Left ventricle myocardium superior (tissue), 1 donor: Measurements from ENCODE around the gene COL13A1. TPM values are rescaled to one million over a fixed set of nuclear protein-coding genes. Genes with fewer than 3 reads are reported as not detected.

Experiments
- ATAC-seq: fragments of 200-7000 bp; cut with Tn5 transposase; one replicate; pipeline ENCODE4 v1.9.1; 2020; ENCODE audit warnings: mild to moderate bottlenecking, moderate library complexity
- DNase-seq: peaks from one replicate; pipeline ENCODE4 v3.0.0-alpha.2; 2020
- intact Hi-C: fragments of 100-400 bp; cut with micrococcal nuclease; formaldehyde crosslinking; loops from one replicate; pipeline ENCODE4 v1.11.0; 2022
- total RNA-seq: library from RNA; stranded (reverse); fragmentation: NEBNext Ultra II Directional; extraction: Animal tissue kit (Norgen Biotek cat#: 25700); gene quantifications from one replicate; pipeline ENCODE4 v1.2.1, GENCODE V29; 2021
- donor health status: DM: no; HTN: yes; CAD: no; lungs with severe emphysema.

The COL13A1 gene
- total RNA-seq, 1 donor from 2014 or later: 1.0 TPM

- ATAC-seq: no peak
- intact Hi-C loops: no loop called here
- DNase-seq: no peak
Measured at GRCh38 chr10:69787681-69788080, 14.0 kb upstream of the COL13A1 start.

GRCh38 chr10:69789164-69789576, 12.5 kb upstream of the COL13A1 start:
- no peak for DNase-seq
- intact Hi-C loops: no loop called here
- no peak for ATAC-seq

- ATAC-seq (no peak), DNase-seq (no peak)
- intact Hi-C loops: no loop called here
Measured at GRCh38 chr10:69791812-69792211, 9.9 kb upstream of the COL13A1 start.

GRCh38 chr10:69792341-69792740, 9.4 kb upstream of the COL13A1 start:
- intact Hi-C loops: no loop called here
- ATAC-seq (no peak), DNase-seq (peak; percentile 19)

DNA sequence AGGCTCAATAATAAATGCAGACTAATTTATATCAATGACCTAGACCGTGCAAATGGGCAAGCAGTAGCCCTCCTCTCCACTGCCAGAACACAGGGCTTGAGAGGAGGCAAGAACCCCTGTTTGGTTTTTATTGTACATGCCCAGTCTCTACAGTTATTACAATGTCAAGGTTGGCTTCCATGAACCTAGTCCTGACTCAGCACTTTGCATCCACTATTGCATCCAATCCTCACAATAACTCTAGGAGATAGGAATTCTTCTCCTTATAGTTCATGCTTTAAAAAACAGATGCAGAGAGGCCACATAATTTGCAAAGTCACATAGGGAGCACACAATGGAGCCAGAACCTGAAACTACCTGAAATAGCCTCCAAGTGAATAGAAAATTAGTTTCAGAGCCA, 7.0 kb upstream of the COL13A1 start:
- ATAC-seq (no peak), DNase-seq (no peak)
- intact Hi-C loops: no loop called here

DNA sequence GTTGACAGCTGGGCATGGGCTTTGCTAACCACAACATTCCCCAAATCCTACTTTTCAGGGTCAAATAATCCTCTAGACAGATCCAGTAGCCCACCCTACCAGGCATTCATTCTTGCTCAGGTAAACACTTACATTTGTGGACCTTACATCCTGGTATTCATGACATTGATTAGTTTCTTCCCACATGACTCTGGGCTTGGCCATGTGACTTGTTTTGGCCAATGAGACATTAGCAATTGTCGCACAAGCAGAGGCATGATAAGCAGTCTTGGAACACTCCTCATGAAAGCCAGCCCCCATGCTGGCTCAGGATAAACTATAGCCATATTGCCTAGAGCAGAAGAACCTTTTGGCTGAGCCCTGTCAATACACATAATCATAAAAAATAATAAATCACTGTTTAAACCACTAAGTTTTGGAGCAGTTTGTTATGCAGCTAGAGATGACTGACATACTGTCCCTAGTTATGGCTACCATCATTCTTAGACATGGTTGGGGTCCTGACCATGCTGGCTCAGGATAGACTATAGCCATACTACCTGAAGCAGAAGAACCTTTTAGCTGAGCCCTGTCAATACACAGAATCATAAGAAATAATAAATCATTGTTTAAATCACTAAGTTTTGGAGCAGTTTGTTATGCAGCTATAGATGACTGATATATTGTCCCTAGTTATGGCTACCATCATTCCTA, 6.3 kb upstream of the COL13A1 start:
- intact Hi-C loops: no loop called here
- ATAC-seq: no peak
- no peak for DNase-seq

GRCh38 chr10:69797959-69798358, 3.7 kb upstream of the COL13A1 start:
- intact Hi-C loops: no loop called here
- DNase-seq (no peak), ATAC-seq (no peak)

DNA sequence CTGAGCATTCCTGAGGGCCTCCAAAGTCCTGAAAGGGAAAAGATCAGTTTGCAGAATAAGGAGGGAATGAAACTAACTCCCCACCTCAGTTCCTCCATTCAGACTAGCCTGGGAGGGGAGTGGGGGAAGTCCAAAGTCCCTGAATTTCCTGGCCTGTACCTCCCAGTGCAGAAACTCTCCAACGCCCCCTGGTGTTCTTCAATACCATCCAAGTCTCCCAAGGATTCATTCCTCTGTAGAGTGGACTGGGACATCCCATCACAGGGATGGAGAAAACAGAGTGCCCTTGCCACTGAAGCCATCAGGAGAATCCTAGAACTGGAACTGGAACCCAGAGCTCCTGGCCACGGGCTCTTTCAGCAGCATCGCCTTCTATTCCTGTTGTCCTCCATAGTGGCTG, 1.6 kb upstream of the COL13A1 start:
- peak; percentile 48 for ATAC-seq
- intact Hi-C loops: loop anchor here (5.0 kb wide), 1 partner anchor 153 kb away; no protein-coding TSS in a partner anchor
- DNase-seq: no peak

DNA sequence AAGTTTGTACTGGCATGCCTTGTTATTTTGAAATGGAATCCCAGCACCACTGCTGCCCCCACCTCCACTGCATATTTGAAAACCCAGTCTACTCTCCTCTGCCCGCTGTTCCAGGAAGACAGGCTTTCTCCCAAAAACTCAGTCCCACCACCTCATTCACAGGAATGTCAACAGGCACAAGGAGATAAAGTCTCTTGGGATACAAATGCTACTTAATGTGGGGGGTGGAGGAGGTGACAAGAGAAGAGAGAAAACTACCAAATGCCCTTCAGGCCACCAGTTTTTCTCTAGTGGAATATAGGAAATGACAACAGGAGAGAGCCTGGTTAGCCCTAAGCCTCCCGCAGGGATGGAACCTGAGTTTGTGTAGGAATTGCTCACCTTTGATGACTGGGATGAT, 1.0 kb upstream of the COL13A1 start:
- no peak for ATAC-seq
- intact Hi-C loops: loop anchor here (5.0 kb wide), 1 partner anchor 153 kb away; no protein-coding TSS in a partner anchor

DNA sequence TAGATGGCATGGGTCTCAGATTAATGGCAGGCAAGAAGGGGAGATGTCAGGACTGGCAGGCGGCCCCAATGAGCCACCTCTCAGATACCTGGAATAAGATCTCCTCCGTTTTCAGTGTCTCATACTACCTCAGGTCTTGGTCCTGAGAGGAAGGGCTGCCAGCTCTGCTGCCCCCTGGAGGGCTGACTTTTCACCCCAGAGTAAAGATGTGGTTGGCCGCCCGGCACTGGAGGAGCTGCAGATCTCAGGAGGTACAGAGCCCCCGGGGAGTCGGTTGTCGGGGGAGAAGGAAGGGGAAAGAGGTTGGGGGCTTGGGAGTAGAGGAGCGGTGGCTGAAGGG, 642 bp upstream of the COL13A1 start:
- ATAC-seq (peak; percentile 73), DNase-seq (peak; percentile 73)
- intact Hi-C loops: loop anchor here (5.0 kb wide), 1 partner anchor 154 kb away; no protein-coding TSS in a partner anchor

More for the DNA sequence above, 1.0 kb upstream of the COL13A1 start:
- DNase-seq: no peak

GRCh38 chr10:69802424-69803161, 887 bp downstream of the COL13A1 start:
- intact Hi-C loops: loop anchor here (5.0 kb wide), 1 partner anchor 155 kb away; no protein-coding TSS in a partner anchor
- DNase-seq: peak; percentile 65
- ATAC-seq: peak; percentile 81

DNA sequence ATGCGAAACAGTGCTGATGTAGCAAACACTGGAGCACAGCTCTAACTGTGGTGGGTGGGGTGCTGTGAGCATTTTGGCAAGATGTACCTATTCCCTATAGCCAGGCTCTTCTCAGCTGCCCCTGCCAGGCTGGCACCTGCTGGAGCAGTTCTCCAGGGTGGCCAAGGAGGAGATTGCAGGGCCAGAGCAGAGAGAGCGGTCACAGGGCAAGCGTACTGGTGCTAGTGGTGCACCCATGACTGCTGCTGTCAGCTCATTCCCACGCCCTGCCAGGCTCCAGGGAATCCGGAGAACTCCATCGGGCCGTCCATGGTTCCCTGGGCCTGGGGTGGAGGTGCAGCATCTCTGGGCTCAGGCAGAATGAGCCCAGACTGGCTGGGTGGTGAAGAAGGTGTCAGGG, 2.1 kb downstream of the COL13A1 start:
- no peak for ATAC-seq
- DNase-seq: no peak
- intact Hi-C loops: loop anchor here (5.0 kb wide), 1 partner anchor 157 kb away; no protein-coding TSS in a partner anchor

- DNase-seq (no peak), ATAC-seq (no peak)
- intact Hi-C loops: loop anchor here (5.0 kb wide), 1 partner anchor 157 kb away; no protein-coding TSS in a partner anchor
Measured at GRCh38 chr10:69804775-69805174, 3.1 kb downstream of the COL13A1 start.

DNA sequence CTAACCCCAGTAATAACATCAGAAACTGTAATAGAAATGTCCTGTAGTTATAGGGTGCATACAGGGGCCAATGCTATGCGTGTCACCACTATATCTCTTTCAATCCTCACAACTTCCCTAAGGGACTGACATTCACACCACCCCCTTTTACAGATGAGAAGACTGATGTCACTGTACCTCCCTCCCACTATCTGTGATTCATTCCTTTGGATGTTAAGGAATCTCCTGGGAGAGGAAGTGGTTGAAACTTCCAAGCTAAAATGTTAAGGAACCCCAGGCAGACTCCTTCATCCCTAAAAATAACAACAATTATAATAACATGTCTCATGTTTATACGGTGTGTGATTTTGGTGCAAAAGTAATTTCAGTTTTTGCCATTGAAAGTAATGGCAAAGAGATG, 5.4 kb downstream of the COL13A1 start:
- DNase-seq (no peak), ATAC-seq (no peak)
- intact Hi-C loops: no loop called here

- intact Hi-C loops: no loop called here
- no peak for ATAC-seq
Measured at GRCh38 chr10:69807696-69808095, 6.0 kb downstream of the COL13A1 start.

DNA sequence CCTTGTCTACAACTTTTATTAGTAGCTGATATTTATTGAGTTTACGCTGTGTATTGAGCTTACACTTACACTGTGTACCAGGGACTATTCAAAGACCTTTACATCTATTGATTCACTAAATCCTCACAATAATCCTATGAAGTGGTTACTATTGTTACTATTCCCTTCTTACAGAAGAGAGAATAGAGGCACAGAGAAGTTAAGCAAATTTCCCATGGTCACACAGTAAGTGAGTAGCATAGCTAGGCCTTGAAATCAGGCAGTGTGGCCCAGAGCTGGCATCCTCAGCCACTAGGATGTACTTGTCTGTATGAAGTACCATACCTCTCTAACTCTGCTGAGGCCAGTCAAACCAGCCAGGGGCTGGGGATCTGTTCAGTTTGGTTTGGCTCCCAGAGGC, 7.6 kb downstream of the COL13A1 start:
- no peak for DNase-seq
- ATAC-seq: no peak
- intact Hi-C loops: no loop called here

More at GRCh38 chr10:69807696-69808095, 6.0 kb downstream of the COL13A1 start:
- DNase-seq: no peak

- intact Hi-C loops: no loop called here
- DNase-seq: no peak
- no peak for ATAC-seq
Measured at GRCh38 chr10:69810097-69810496, 8.4 kb downstream of the COL13A1 start.

DNA sequence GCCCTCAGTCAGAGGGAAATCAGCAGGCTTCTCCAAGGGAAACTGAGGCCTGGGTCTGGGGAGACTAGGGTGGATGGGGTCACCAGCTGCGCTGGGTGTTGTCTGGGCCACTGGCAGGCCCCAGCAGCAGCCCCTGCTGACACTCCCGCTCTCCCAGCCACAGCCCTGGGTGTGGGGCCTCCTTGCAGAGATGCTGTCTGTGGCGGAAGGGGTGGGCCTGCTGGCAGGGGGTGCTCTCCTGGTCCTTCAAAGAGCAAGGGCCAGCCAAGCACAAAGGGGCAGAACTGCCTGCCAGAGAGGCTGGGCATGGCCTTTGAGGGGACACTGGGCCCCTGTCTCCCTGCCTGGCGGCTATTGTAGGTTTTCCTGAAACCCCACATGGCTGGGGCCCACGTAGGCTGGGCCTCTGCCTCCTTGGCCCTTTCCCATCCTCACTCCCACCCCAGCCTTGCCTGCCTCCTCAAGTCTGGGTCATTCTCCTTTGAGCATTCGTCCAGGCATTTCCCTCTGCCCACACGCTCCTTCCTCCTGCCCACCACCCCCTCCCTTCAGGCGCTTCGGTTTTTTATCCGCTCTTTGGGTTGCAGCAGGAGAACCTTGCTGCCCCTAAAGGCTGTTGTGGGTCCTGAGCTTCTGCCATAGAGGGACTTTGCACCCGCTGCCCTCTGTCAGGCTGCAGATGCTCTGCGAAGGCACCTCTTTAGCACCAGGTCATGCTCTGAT, 9.1 kb downstream of the COL13A1 start:
- ATAC-seq: no peak
- intact Hi-C loops: no loop called here
- DNase-seq: no peak

- ATAC-seq (no peak), DNase-seq (no peak)
- intact Hi-C loops: no loop called here
Measured at GRCh38 chr10:69813632-69814031, 11.9 kb downstream of the COL13A1 start.

DNA sequence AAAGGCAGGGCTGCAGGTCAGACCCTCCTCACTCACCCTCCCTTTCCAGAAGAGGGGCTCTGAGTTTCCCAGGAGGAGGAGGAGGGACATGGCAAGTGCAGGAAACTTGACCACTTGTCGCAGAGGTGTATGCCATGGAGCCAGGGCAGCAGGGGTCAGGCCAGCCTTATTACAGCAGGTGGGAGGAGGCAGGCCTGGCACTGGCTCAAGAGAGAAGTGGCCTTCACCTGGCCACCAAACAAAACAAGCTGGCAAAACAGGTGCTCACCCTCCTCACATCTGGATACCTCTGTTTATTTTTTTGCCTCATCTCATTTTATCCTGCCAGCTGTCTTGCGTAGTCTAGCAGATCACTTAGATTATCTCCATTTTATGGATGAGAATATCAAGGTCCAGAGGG, 12.5 kb downstream of the COL13A1 start:
- intact Hi-C loops: no loop called here
- no peak for DNase-seq
- no peak for ATAC-seq
